OCI-LY7 (cell line): ENCODE measurements around the gene COL6A3.

Source experiments
- CTCF ChIP-seq: fragments of 200-600 bp; sonication (generic); conservative IDR thresholded peaks from 2 replicates; pipeline ENCODE4 v1.5.1; 2014; ENCODE audit warnings: mild to moderate bottlenecking, antibody characterized with exemption, low read length, moderate library complexity, mixed read lengths
- EZH2phosphoT487 ChIP-seq: fragments of 200-600 bp; sonication (generic); IDR thresholded peaks from 2 replicates; pipeline ENCODE4 v1.6.1; 2018; ENCODE audit warnings: low read depth, borderline replicate concordance, mild to moderate bottlenecking, mixed run types, antibody characterized with exemption, low read length, moderate library complexity, mixed read lengths

GRCh38 chr2:237421542-237422116, 7.7 kb upstream of the COL6A3 start:
- TF ChIP-seq CTCF = peak; percentile 85
- no peak for TF ChIP-seq EZH2phosphoT487
